Lower lobe of right lung (tissue), 2 donors: ENCODE data around the gene IDH3G. TPM values are rescaled to one million over a fixed set of nuclear protein-coding genes. Genes with fewer than 3 reads are reported as not detected.
A peak's percentile ranks its signal among the peaks of the same experiment; 100 is the strongest.

ENCODE experiments used
- ATAC-seq, 2 donors: fragments of 200-7000 bp; cut with Tn5 transposase; one replicate each; pipeline ENCODE4 v1.9.1; 2020 to 2022; ENCODE audit warnings: mild to moderate bottlenecking in 2 of 2, moderate library complexity in 2 of 2
- DNase-seq: peaks from one replicate; pipeline ENCODE4 v3.0.0-alpha.2; 2020
- H3K27ac ChIP-seq: fragments of 200-600 bp; one replicate; pipeline ENCODE4 v1.8.0; 2022
- H3K27me3 ChIP-seq: fragments of 200-600 bp; one replicate; pipeline ENCODE4 v1.8.0; 2022; ENCODE audit warnings: low read depth
- H3K36me3 ChIP-seq: fragments of 200-600 bp; one replicate; pipeline ENCODE4 v1.8.0; 2022; ENCODE audit warnings: mild to moderate bottlenecking
- H3K4me1 ChIP-seq: fragments of 200-600 bp; one replicate; pipeline ENCODE4 v1.8.0; 2022
- H3K4me3 ChIP-seq: fragments of 200-600 bp; one replicate; pipeline ENCODE4 v1.8.0; 2022; ENCODE audit warnings: mild to moderate bottlenecking
- H3K9me3 ChIP-seq: fragments of 200-600 bp; one replicate; pipeline ENCODE4 v1.8.0; 2022
- intact Hi-C: fragments of 100-400 bp; cut with DNase I; formaldehyde crosslinking; loops from one replicate; pipeline ENCODE4 v1.11.0; 2022
- total RNA-seq: library from RNA; stranded (reverse); fragmentation: NEBNext Ultra II Directional; extraction: Animal tissue kit (Norgen Biotek cat#: 25700); gene quantifications from one replicate; pipeline ENCODE4 v1.2.1, GENCODE V29; 2021
- TF ChIP-seq, protein P1 (sequence below): fragments of 200-600 bp; IDR thresholded peaks from one replicate; pipeline ENCODE4 v1.8.0; 2022; ENCODE audit warnings: antibody characterized with exemption, mild to moderate bottlenecking
- donor health status: DM: no; HTN: yes; CAD: no; lungs with severe emphysema.

The IDH3G gene
- total RNA-seq, 1 donor from 2014 or later, result 50.1 TPM

GRCh38 chrX:153829799-153830639 is 35.8 kb upstream of the IDH3G start, which contains the start of gene PDZD4:
TSS of gene PDZD4 (minus strand) at chrX:153830544. CDS start at chrX:153830298, 246 bp downstream.
- no peak for DNase-seq
- Histone ChIP-seq H3K27me3 (peaks cover 11% of the 10 kb centered on the region), H3K4me3 (peak within 1 kb of the TSS; percentile 43), H3K9me3 (no peaks in the 10 kb centered on the region), H3K36me3 (no peaks in the 10 kb centered on the region), H3K4me1 (peaks cover 4% of the 10 kb centered on the region), H3K27ac (no peak within 1 kb of the TSS)
- peak; percentile 27 to 32 for ATAC-seq
- intact Hi-C loops, result no loop called here
- TF ChIP-seq, protein P1, sequence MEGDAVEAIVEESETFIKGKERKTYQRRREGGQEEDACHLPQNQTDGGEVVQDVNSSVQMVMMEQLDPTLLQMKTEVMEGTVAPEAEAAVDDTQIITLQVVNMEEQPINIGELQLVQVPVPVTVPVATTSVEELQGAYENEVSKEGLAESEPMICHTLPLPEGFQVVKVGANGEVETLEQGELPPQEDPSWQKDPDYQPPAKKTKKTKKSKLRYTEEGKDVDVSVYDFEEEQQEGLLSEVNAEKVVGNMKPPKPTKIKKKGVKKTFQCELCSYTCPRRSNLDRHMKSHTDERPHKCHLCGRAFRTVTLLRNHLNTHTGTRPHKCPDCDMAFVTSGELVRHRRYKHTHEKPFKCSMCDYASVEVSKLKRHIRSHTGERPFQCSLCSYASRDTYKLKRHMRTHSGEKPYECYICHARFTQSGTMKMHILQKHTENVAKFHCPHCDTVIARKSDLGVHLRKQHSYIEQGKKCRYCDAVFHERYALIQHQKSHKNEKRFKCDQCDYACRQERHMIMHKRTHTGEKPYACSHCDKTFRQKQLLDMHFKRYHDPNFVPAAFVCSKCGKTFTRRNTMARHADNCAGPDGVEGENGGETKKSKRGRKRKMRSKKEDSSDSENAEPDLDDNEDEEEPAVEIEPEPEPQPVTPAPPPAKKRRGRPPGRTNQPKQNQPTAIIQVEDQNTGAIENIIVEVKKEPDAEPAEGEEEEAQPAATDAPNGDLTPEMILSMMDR, result no peak

- intact Hi-C loops, result no loop called here
- Histone ChIP-seq H3K27ac (no peak overlapping the region), H3K9me3 (no peaks in the 10 kb centered on the region), H3K4me1 (peaks cover 4% of the 10 kb centered on the region), H3K36me3 (no peaks in the 10 kb centered on the region), H3K27me3 (peaks cover 12% of the 10 kb centered on the region), H3K4me3 (peak overlapping the region; percentile 43)
- ATAC-seq, result peak; percentile 15 to 36
- TF ChIP-seq, protein P1, result no peak
- DNase-seq, result no peak
These were observed 35.3 kb upstream of the IDH3G start for GRCh38 chrX:153829549-153829798.

- peaks cover 4% of the 10 kb centered on the region for H3K4me1 ChIP-seq
- no peaks in the 10 kb centered on the region for H3K9me3 ChIP-seq
- no peak for DNase-seq
- no peaks in the 10 kb centered on the region for H3K36me3 ChIP-seq
- H3K27me3 ChIP-seq, result peaks cover 12% of the 10 kb centered on the region
- TF ChIP-seq, protein P1, result no peak
- no peak overlapping the region for H3K27ac ChIP-seq
- peak in 1 of 2 donors; percentile 15 for ATAC-seq
- intact Hi-C loops, result no loop called here
- peak overlapping the region; percentile 43 for H3K4me3 ChIP-seq
These were observed 34.8 kb upstream of the IDH3G start for GRCh38 chrX:153828723-153829548.

DNA sequence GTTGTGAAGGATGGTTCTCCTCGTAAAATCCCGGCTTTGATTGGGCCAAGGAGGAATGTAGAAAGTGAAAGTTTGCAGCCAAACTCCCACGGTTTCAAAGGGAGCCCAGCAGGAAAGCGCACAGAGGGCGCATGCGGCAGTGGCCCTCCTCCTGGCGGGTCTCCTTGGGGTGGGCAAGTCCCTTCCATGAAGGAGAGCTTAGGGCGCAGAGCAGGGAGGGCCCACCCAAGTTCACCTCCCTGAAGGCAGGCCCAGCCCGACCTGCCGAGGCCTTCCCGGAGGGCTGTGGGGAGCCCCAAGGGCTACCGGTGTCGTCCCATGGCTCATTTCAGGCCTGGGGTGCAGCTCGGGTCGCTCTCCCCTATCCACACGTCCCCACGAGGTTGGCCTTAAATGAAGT is 34.1 kb upstream of the IDH3G start:
- peak overlapping the region; percentile 43 for H3K4me3 ChIP-seq
- TF ChIP-seq, protein P1, result no peak
- H3K27me3 ChIP-seq, result peaks cover 12% of the 10 kb centered on the region
- H3K36me3 ChIP-seq, result no peaks in the 10 kb centered on the region
- DNase-seq (no peak), ATAC-seq (no peak)
- H3K27ac ChIP-seq, result no peak overlapping the region
- H3K4me1 ChIP-seq, result peaks cover 4% of the 10 kb centered on the region
- intact Hi-C loops, result no loop called here
- H3K9me3 ChIP-seq, result no peaks in the 10 kb centered on the region

DNA sequence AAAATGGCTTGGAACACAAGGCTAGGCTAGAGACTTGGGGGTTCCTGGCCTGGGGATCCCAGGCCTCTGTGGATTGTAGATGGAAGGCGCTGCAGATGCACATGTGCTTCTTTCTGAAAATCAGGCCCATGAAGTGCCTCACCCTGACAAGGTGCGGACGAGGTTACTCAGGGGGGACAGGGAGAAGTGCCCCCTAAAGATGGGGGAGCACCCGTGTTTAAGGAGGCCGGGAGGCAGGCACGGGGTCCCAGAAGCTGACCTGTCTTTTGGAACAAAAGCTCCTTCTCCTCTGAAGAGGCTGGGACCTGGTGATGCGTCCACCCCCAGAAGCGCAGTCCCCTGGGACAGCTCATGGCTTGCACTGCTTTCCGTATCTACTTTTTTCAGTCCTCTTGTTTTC is 33.7 kb upstream of the IDH3G start:
- Histone ChIP-seq H3K27ac (no peak overlapping the region), H3K9me3 (no peaks in the 10 kb centered on the region), H3K27me3 (peaks cover 12% of the 10 kb centered on the region), H3K4me1 (peaks cover 4% of the 10 kb centered on the region), H3K36me3 (no peaks in the 10 kb centered on the region), H3K4me3 (no peak overlapping the region)
- DNase-seq, result no peak
- no peak for ATAC-seq
- intact Hi-C loops, result no loop called here
- TF ChIP-seq, protein P1, result no peak
